ENCODE results near the gene TMPRSS6. TPM values are rescaled to one million over a fixed set of nuclear protein-coding genes. Genes with fewer than 3 reads are reported as not detected.

The TMPRSS6 gene
- total and polyA plus RNA-seq, 2 of the 13 experiments (the other 11 are each of a cell fraction or from before 2014, with no cell fraction given) = 4.2 to 4.8 TPM

GRCh38 chr22:37043828-37044538, 65.5 kb downstream of the TMPRSS6 start (continued):
- TF ChIP-seq ZNF709 (CRISPR knock-in tag; IDR thresholded peaks at IDR 0.05) = 0 out of 2 replicates have a peak, but pooled peaks have one; percentile 28
- TF ChIP-seq GATAD2A (CRISPR knock-in tag; IDR thresholded peaks at IDR 0.05) = peak; percentile 66; the same call in 1 of the 2 replicates
- TF ChIP-seq TRIM24 (CRISPR knock-in tag; IDR thresholded peaks at IDR 0.05) = peak; percentile 41; the same call in 1 of the 2 replicates
- TF ChIP-seq ZNF318 (CRISPR knock-in tag; IDR thresholded peaks at IDR 0.05) = 0 out of 2 replicates have a peak, but pooled peaks have one; percentile 29
- peak; percentile 69 for TF ChIP-seq ZNF574 (CRISPR knock-in tag; IDR thresholded peaks at IDR 0.05)
- TF ChIP-seq FOSL2 (CRISPR knock-in tag; IDR thresholded peaks at IDR 0.05) = 0 out of 2 replicates have a peak, but pooled peaks have one; percentile 5
- no peak; the same call in 1 of the 2 replicates for TF ChIP-seq ATF5 (CRISPR knock-in tag; IDR thresholded peaks at IDR 0.05; ENCODE audit: low read depth)
- peak; percentile 89 for TF ChIP-seq ZMYM2 (CRISPR knock-in tag; IDR thresholded peaks at IDR 0.05)
- TF ChIP-seq STAT6 (CRISPR knock-in tag; IDR thresholded peaks at IDR 0.05; ENCODE audit: borderline replicate concordance) = peak; percentile 80; the same call in 1 of the 2 replicates
- TF ChIP-seq NBN (conservative IDR thresholded peaks at IDR 0.05) = no peak
